ENCODE data around the gene MRPL51. TPM values are rescaled to one million over a fixed set of nuclear protein-coding genes. Genes with fewer than 3 reads are reported as not detected.

Gene MRPL51
- total RNA-seq, 1 donor from 2014 or later, result 202 TPM

- Histone ChIP-seq H3K27me3 (ENCODE audit: insufficient read depth, low read length) (no peaks in the 10 kb centered on the region), H3K4me3 (ENCODE audit: insufficient read depth, low read depth, low read length) (peak overlapping the region; percentile 95), H4K20me1 (ENCODE audit: insufficient read depth, low read length) (peaks cover 36% of the 10 kb centered on the region), H3K27ac (ENCODE audit: low read depth, low read length) (peak overlapping the region; percentile 94), H3K36me3 (ENCODE audit: insufficient read depth, low read length) (peaks cover 46% of the 10 kb centered on the region), H3K79me2 (ENCODE audit: insufficient read depth, low read length) (peaks cover 35% of the 10 kb centered on the region), H3K9me3 (ENCODE audit: insufficient read depth, low read depth, low read length) (no peaks in the 10 kb centered on the region), H2AFZ (ENCODE audit: low read depth, low read length) (peak overlapping the region; percentile 15), H3K4me1 (ENCODE audit: insufficient read depth, low read length) (peaks cover 44% of the 10 kb centered on the region), H3K9ac (ENCODE audit: low read length) (peak overlapping the region; percentile 98), H3K4me2 (ENCODE audit: low read length) (peak overlapping the region; percentile 99)
- Mint-ChIP-seq H3K36me3 (ENCODE audit: low read depth, unreplicated experiment) (peaks cover 22% of the 10 kb centered on the region), H3K9me3 (ENCODE audit: unreplicated experiment) (no peaks in the 10 kb centered on the region), H3K27ac (ENCODE audit: unreplicated experiment) (peak overlapping the region; percentile 99), H3K4me1 (ENCODE audit: low read depth, unreplicated experiment) (peaks cover 27% of the 10 kb centered on the region), H3K27me3 (ENCODE audit: low read depth, unreplicated experiment) (no peaks in the 10 kb centered on the region), H3K4me3 (ENCODE audit: unreplicated experiment) (peak overlapping the region; percentile 87)
- FAIRE-seq (no peak), DNase-seq (ENCODE audit: low read depth) (peak; percentile 51)
- TF ChIP-seq EZH2 (IDR thresholded peaks at IDR 0.05; ENCODE audit: insufficient read depth, low read length) (no peak), CTCF (IDR thresholded peaks at IDR 0.05; ENCODE audit: insufficient read depth, low read depth, low read length) (no peak)
These were observed 40.0 kb upstream of the MRPL51 start for GRCh38 chr12:6532927-6533652.

GRCh38 chr12:6532051-6532926, 39.2 kb upstream of the MRPL51 start:
- Mint-ChIP-seq H3K36me3 (ENCODE audit: low read depth, unreplicated experiment) (peaks cover 26% of the 10 kb centered on the region), H3K27ac (ENCODE audit: unreplicated experiment) (peak overlapping the region; percentile 99), H3K27me3 (ENCODE audit: low read depth, unreplicated experiment) (no peaks in the 10 kb centered on the region), H3K9me3 (ENCODE audit: unreplicated experiment) (no peaks in the 10 kb centered on the region), H3K4me3 (ENCODE audit: unreplicated experiment) (peak overlapping the region; percentile 87), H3K4me1 (ENCODE audit: low read depth, unreplicated experiment) (peaks cover 25% of the 10 kb centered on the region)
- peak overlapping the region; percentile 23 for H2AFZ ChIP-seq (ENCODE audit: low read depth, low read length)
- peaks cover 28% of the 10 kb centered on the region for H4K20me1 ChIP-seq (ENCODE audit: insufficient read depth, low read length)
- TF ChIP-seq CTCF (IDR thresholded peaks at IDR 0.05; ENCODE audit: insufficient read depth, low read depth, low read length), result no peak
- TF ChIP-seq EZH2 (IDR thresholded peaks at IDR 0.05; ENCODE audit: insufficient read depth, low read length), result no peak
- no peaks in the 10 kb centered on the region for H3K27me3 ChIP-seq (ENCODE audit: insufficient read depth, low read length)
- peaks cover 49% of the 10 kb centered on the region for H3K36me3 ChIP-seq (ENCODE audit: insufficient read depth, low read length)
- H3K9me3 ChIP-seq (ENCODE audit: insufficient read depth, low read depth, low read length), result no peaks in the 10 kb centered on the region
- peak overlapping the region; percentile 98 for H3K9ac ChIP-seq (ENCODE audit: low read length)
- H3K79me2 ChIP-seq (ENCODE audit: insufficient read depth, low read length), result peaks cover 30% of the 10 kb centered on the region
- H3K4me1 ChIP-seq (ENCODE audit: insufficient read depth, low read length), result peaks cover 38% of the 10 kb centered on the region
- peak; percentile 37 for FAIRE-seq
- peak overlapping the region; percentile 99 for H3K4me2 ChIP-seq (ENCODE audit: low read length)
- peak overlapping the region; percentile 95 for H3K4me3 ChIP-seq (ENCODE audit: insufficient read depth, low read depth, low read length)
- peak overlapping the region; percentile 94 for H3K27ac ChIP-seq (ENCODE audit: low read depth, low read length)
- peak; percentile 99 for DNase-seq (ENCODE audit: low read depth)

All from astrocyte (in vitro differentiated cells and primary cell).